HL-60 (cell line): Measurements from ENCODE around the gene MX2.

ENCODE experiments used
- DNase-seq, 2 experiments: peaks; one replicate each; pipeline ENCODE4 v3.0.0-alpha.2; 2010 to 2020; ENCODE audit warnings: low read depth in 1 of 2, low spot score in 1 of 2
- H3K27ac ChIP-seq: fragments of 250-450 bp; sonication (Bioruptor Pico); replicated peaks from 2 replicates; pipeline ENCODE4 v1.5.1; 2020; ENCODE audit warnings: mild to moderate bottlenecking, moderate library complexity
- H3K27me3 ChIP-seq: fragments of 250-450 bp; sonication (Bioruptor Pico); 2 replicates; pipeline ENCODE4 v1.5.1; 2021; ENCODE audit warnings: mild to moderate bottlenecking, moderate library complexity; ENCODE audit not compliant: insufficient read depth, poor library complexity, severe bottlenecking
- H3K4me3 ChIP-seq: replicated peaks from 2 replicates; pipeline ENCODE4 v1.5.1; 2011; ENCODE audit warnings: mild to moderate bottlenecking, control low read depth, low read length; ENCODE audit not compliant: insufficient read depth
- GABPA ChIP-seq: IDR thresholded peaks from 2 replicates; pipeline ENCODE4 v1.6.1; 2012; ENCODE audit warnings: low read depth
- POLR2AphosphoS5 ChIP-seq: IDR thresholded peaks from 2 replicates; pipeline ENCODE4 v1.6.1; 2012; ENCODE audit warnings: low read depth
- SPI1 ChIP-seq: IDR thresholded peaks from 2 replicates; pipeline ENCODE4 v1.6.1; 2012; ENCODE audit warnings: low read depth, mild to moderate bottlenecking, borderline replicate concordance
- TF ChIP-seq, protein P1 (sequence below): IDR thresholded peaks from 2 replicates; pipeline ENCODE4 v1.6.1; 2012; ENCODE audit warnings: low read depth; ENCODE audit not compliant: insufficient replicate concordance
- TF ChIP-seq, protein P2 (sequence below): IDR thresholded peaks from one replicate; pipeline ENCODE4 v1.5.1; 2011; ENCODE audit warnings: low read length, control low read depth, inconsistent platforms; ENCODE audit not compliant: insufficient read depth

The MX2 gene

DNA sequence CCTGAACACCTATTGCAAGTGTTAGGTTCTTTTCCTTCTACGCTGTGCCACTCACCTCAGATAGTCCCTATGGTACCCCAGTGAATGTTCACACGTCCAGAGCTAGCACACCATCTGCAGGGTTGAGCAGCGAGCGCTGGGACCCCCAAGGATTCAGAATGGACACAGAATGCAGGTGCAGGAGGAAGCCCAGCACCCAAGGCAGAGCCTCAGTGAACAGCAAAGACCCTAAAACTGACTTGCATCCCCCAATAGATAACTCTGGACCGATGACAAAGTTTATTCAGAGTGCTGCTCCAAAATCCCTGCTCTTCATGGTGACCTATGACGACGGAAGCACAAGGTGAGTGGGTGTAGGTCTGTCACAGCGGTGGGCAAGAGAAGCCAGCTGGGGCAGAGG is 15.1 kb upstream of the MX2 start:
- Histone ChIP-seq H3K27ac (no peak overlapping the region), H3K27me3 (no peaks in the 10 kb centered on the region), H3K4me3 (no peak overlapping the region)
- DNase-seq = no peak
- TF ChIP-seq, protein P1, sequence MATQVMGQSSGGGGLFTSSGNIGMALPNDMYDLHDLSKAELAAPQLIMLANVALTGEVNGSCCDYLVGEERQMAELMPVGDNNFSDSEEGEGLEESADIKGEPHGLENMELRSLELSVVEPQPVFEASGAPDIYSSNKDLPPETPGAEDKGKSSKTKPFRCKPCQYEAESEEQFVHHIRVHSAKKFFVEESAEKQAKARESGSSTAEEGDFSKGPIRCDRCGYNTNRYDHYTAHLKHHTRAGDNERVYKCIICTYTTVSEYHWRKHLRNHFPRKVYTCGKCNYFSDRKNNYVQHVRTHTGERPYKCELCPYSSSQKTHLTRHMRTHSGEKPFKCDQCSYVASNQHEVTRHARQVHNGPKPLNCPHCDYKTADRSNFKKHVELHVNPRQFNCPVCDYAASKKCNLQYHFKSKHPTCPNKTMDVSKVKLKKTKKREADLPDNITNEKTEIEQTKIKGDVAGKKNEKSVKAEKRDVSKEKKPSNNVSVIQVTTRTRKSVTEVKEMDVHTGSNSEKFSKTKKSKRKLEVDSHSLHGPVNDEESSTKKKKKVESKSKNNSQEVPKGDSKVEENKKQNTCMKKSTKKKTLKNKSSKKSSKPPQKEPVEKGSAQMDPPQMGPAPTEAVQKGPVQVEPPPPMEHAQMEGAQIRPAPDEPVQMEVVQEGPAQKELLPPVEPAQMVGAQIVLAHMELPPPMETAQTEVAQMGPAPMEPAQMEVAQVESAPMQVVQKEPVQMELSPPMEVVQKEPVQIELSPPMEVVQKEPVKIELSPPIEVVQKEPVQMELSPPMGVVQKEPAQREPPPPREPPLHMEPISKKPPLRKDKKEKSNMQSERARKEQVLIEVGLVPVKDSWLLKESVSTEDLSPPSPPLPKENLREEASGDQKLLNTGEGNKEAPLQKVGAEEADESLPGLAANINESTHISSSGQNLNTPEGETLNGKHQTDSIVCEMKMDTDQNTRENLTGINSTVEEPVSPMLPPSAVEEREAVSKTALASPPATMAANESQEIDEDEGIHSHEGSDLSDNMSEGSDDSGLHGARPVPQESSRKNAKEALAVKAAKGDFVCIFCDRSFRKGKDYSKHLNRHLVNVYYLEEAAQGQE = no peak
- no peak for TF ChIP-seq POLR2AphosphoS5
- no peak for TF ChIP-seq SPI1
- no peak for TF ChIP-seq GABPA
- TF ChIP-seq, protein P2, sequence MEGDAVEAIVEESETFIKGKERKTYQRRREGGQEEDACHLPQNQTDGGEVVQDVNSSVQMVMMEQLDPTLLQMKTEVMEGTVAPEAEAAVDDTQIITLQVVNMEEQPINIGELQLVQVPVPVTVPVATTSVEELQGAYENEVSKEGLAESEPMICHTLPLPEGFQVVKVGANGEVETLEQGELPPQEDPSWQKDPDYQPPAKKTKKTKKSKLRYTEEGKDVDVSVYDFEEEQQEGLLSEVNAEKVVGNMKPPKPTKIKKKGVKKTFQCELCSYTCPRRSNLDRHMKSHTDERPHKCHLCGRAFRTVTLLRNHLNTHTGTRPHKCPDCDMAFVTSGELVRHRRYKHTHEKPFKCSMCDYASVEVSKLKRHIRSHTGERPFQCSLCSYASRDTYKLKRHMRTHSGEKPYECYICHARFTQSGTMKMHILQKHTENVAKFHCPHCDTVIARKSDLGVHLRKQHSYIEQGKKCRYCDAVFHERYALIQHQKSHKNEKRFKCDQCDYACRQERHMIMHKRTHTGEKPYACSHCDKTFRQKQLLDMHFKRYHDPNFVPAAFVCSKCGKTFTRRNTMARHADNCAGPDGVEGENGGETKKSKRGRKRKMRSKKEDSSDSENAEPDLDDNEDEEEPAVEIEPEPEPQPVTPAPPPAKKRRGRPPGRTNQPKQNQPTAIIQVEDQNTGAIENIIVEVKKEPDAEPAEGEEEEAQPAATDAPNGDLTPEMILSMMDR = no peak

DNA sequence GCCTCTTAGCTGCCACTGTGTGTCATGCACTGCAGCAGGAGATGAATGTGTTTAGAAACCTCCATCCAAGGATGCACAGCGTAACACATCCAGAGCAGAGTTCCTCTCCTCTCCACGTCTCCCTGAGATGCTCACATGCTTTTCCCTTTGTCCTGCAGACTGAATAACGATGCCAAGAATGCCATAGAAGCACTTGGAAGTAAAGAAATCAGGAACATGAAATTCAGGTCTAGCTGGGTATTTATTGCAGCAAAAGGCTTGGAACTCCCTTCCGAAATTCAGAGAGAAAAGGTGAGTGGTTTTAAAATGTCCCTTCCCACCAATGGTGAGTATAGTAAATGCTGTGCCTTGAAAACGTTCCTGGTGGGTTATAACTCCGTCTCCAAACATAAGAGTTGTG is 13.4 kb upstream of the MX2 start:
- no peak for DNase-seq
- no peak for TF ChIP-seq POLR2AphosphoS5
- TF ChIP-seq GABPA = no peak
- TF ChIP-seq, protein P1 = no peak
- TF ChIP-seq, protein P2 = no peak
- no peak for TF ChIP-seq SPI1
- Histone ChIP-seq H3K27ac (no peak overlapping the region), H3K27me3 (no peaks in the 10 kb centered on the region), H3K4me3 (no peak overlapping the region)

GRCh38 chr21:41349126-41349525 is 12.7 kb upstream of the MX2 start:
- Histone ChIP-seq H3K4me3 (no peak overlapping the region), H3K27ac (no peak overlapping the region), H3K27me3 (no peaks in the 10 kb centered on the region)
- no peak for DNase-seq
- TF ChIP-seq POLR2AphosphoS5 (no peak), SPI1 (no peak), GABPA (no peak)
- TF ChIP-seq, protein P1 = no peak
- TF ChIP-seq, protein P2 = no peak
